ENCODE results near the gene ARHGEF2.

GRCh38 chr1:156020293-156021092, 42.1 kb upstream of the ARHGEF2 start, which contains the start of gene SSR2:
- TF ChIP-seq CTCF (conservative IDR thresholded peaks at IDR 0.05 in 1 of 2, IDR thresholded peaks at IDR 0.05 in 1 of 2; ENCODE audit: low read depth in 1 of 2, low read length in 2 of 2) (no peak), EZH2 (IDR thresholded peaks at IDR 0.05; ENCODE audit: low read length, missing control alignments) (no peak)

Data from fibroblast of lung (primary cell).